Measurements from ENCODE around the gene WWTR1.

DNA sequence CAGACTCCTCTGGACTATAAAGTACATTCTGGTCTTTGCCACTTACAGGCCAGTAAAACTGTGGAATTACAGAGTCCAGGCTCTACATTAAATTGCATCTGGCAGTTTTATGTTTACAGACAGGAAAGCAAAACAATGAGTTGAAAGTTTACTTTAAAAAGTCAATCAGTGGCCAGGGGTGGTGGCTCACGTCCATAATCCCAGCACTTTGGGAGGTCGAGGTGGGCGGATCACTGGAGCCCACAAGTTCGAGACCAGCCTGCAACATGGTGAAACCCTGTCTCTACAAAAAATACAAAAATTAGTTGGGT is 129.5 kb downstream of the WWTR1 start:
- TF ChIP-seq CTCF (IDR thresholded peaks at IDR 0.05) (no peak), POLR2A (IDR thresholded peaks at IDR 0.05) (no peak)
